Gastrocnemius medialis (tissue), 4 donors: ENCODE measurements around the gene GASK1A.

Source experiments
- CTCF ChIP-seq, 5 experiments: fragments of 450-650 bp in 3 of 5; fragments of 200-600 bp in 2 of 5; sonication (generic) in 2 of 5; IDR thresholded peaks in 4 of 5; conservative IDR thresholded peaks in 1 of 5; 1 replicate in 4 of 5; 2 replicates in 1 of 5; pipeline ENCODE4 v1.5.1; 2016 to 2019; ENCODE audit warnings: antibody characterized with exemption in 5 of 5, mild to moderate bottlenecking in 3 of 5, moderate library complexity in 3 of 5
- POLR2A ChIP-seq, 2 donors: fragments of 450-650 bp; IDR thresholded peaks; one replicate each; pipeline ENCODE4 v1.6.1; 2017; ENCODE audit warnings: antibody characterized with exemption in 2 of 2, mild to moderate bottlenecking in 2 of 2, moderate library complexity in 2 of 2

- TF ChIP-seq CTCF (IDR thresholded peaks at IDR 0.05 in 4 of 5, conservative IDR thresholded peaks at IDR 0.05 in 1 of 5) (no peak), POLR2A (IDR thresholded peaks at IDR 0.05) (no peak)
Observed at GRCh38 chr3:43001094-43001553, 22.0 kb downstream of the GASK1A start.
